Testis (tissue), 3 donors: Measurements from ENCODE around the gene EPHA6. TPM values are rescaled to one million over a fixed set of nuclear protein-coding genes. Genes with fewer than 3 reads are reported as not detected.

ENCODE experiments used
- DNase-seq: peaks from one replicate; pipeline ENCODE4 v3.0.0-alpha.2; 2019
- H3K27ac ChIP-seq, 2 donors: fragments of 200-600 bp; sonication (generic); one replicate each; pipeline ENCODE4 v1.5.1; 2019
- H3K27me3 ChIP-seq: fragments of 200-600 bp; sonication (generic); one replicate; pipeline ENCODE4 v1.5.1; 2019
- H3K36me3 ChIP-seq: fragments of 200-600 bp; sonication (generic); one replicate; pipeline ENCODE4 v1.5.1; 2017; ENCODE audit warnings: low read depth; ENCODE audit errors: missing control alignments
- H3K4me1 ChIP-seq: fragments of 200-600 bp; sonication (generic); one replicate; pipeline ENCODE4 v1.5.1; 2019
- H3K4me3 ChIP-seq, 2 donors: fragments of 200-600 bp; sonication (generic); one replicate each; pipeline ENCODE4 v1.5.1; 2017 to 2019
- H3K9me3 ChIP-seq: fragments of 200-600 bp; sonication (generic); one replicate; pipeline ENCODE4 v1.5.1; 2017
- POLR2A ChIP-seq: fragments of 450-650 bp; IDR thresholded peaks from one replicate; pipeline ENCODE4 v1.6.1; 2017; ENCODE audit warnings: antibody characterized with exemption, mild to moderate bottlenecking, moderate library complexity
- WGBS, 2 donors: methylation state at CpG; one replicate each; pipeline ENCODE4 v1.1.5; 2018; 5-methylcytosine and 5-hydroxymethylcytosine counted together
- intact Hi-C: fragments of 100-400 bp; cut with DNase I; formaldehyde crosslinking; loops from one replicate; pipeline ENCODE4 v1.15.1; 2023; ENCODE audit warnings: low total_unique reads
- polyA plus RNA-seq: library from polyadenylated mRNA; stranded (reverse); fragments of 350-450 nt; fragmentation: Illumina TruSeq; extraction: RNeasy Lipid Tissue Mini Kit (QIAGEN cat#74804); gene quantifications from one replicate; pipeline ENCODE4 v1.2.3, GENCODE V29; 2014; ENCODE audit warnings: low read depth, low replicate concordance; ENCODE audit not compliant: insufficient read depth
- total RNA-seq, 2 donors: library from RNA; depleted of rRNA; stranded (reverse); fragments of >200 nt; gene quantifications; one replicate each; pipeline ENCODE4 v1.2.3, GENCODE V29; 2016
- TF ChIP-seq, protein P1 (sequence below), 3 experiments: fragments of 450-650 bp in 2 of 3; fragments of 200-600 bp in 1 of 3; sonication (generic) in 1 of 3; IDR thresholded peaks; one replicate each; pipeline ENCODE4 v1.5.1; 2016 to 2019; ENCODE audit warnings: antibody characterized with exemption in 3 of 3, mild to moderate bottlenecking in 2 of 3, moderate library complexity in 1 of 3

EPHA6 gene
- total and polyA plus RNA-seq, 3 donors from 2014 or later, result 9.8 to 33.0 (median 21.2) TPM

DNA sequence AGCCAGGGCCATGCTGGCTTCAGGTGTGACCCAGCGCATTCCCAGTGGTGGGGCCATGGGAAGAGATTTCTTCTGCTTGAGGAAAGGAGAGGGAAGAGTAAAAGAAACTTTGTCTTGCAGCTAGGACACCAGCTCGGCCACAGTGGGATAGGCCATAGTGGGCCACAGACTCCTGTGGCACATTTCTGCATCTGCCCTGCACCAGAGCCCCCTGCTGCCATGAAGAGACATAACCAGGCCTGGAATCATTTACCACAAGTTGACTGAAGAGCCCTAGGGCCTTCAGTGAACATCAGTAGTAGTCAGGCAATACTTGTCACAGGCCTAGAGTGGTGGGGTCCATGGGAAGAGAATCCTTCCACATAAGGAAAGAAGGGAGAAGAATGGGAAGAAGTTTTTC, 538.8 kb downstream of the EPHA6 start:
- Histone ChIP-seq H3K27ac (no peak overlapping the region), H3K9me3 (no peaks in the 10 kb centered on the region), H3K27me3 (no peaks in the 10 kb centered on the region), H3K4me1 (no peaks in the 10 kb centered on the region), H3K4me3 (no peak overlapping the region), H3K36me3 (no peaks in the 10 kb centered on the region)
- no peak for DNase-seq
- WGBS, 2 donors, result 63 to 71% methylated on average over 2 of the region's 2 CpGs
- intact Hi-C loops, result no loop called here
- no peak for TF ChIP-seq POLR2A
- TF ChIP-seq, protein P1, sequence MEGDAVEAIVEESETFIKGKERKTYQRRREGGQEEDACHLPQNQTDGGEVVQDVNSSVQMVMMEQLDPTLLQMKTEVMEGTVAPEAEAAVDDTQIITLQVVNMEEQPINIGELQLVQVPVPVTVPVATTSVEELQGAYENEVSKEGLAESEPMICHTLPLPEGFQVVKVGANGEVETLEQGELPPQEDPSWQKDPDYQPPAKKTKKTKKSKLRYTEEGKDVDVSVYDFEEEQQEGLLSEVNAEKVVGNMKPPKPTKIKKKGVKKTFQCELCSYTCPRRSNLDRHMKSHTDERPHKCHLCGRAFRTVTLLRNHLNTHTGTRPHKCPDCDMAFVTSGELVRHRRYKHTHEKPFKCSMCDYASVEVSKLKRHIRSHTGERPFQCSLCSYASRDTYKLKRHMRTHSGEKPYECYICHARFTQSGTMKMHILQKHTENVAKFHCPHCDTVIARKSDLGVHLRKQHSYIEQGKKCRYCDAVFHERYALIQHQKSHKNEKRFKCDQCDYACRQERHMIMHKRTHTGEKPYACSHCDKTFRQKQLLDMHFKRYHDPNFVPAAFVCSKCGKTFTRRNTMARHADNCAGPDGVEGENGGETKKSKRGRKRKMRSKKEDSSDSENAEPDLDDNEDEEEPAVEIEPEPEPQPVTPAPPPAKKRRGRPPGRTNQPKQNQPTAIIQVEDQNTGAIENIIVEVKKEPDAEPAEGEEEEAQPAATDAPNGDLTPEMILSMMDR (IDR thresholded peaks at IDR 0.05), result no peak

DNA sequence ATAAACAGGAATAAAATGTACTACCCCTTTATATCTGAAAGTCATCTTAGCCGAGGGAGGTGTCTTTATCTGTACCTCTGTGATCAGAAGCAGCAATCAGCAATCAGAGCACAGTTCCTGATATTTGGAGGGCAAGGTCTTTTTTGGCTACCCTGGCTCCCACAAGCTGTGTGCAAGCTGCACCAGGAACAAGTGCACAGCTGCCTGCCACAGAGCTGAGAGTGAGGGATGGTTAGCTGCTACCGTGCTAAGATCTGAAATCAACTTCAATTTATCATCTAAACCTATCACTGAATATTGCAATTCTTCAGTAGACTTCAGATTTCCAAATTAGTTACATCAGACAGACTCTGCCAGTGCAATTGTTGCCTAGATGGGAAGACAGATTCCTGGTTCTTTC, 545.6 kb downstream of the EPHA6 start:
- H3K4me3 ChIP-seq, result no peak overlapping the region
- no peak for DNase-seq
- no peaks in the 10 kb centered on the region for H3K9me3 ChIP-seq
- H3K4me1 ChIP-seq, result no peaks in the 10 kb centered on the region
- 62 to 65% methylated on average over 2 of the region's 2 CpGs for WGBS, 2 donors
- no peaks in the 10 kb centered on the region for H3K36me3 ChIP-seq
- intact Hi-C loops, result no loop called here
- H3K27me3 ChIP-seq, result no peaks in the 10 kb centered on the region
- H3K27ac ChIP-seq, result no peak overlapping the region
- TF ChIP-seq POLR2A, result no peak
- TF ChIP-seq, protein P1 (IDR thresholded peaks at IDR 0.05), result no peak

DNA sequence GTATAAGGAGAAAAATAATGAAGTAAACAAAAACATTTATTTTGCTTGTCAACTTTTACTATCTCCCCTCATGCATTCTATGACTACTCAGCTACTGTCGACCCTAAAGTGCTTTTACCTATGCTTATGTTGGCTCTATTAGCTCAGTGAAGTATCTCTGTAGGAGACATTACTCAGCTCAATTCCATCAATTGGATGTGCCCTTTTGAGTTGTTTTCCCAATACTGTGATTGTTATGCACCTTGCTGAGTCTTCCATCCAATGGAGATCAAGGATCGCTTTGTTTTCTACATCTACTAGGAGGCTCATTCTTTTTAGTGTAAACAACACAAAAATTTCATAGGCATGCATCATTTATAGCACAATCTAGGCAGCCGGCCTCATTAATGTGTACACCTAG, 546.4 kb downstream of the EPHA6 start:
- TF ChIP-seq POLR2A, result no peak
- TF ChIP-seq, protein P1 (IDR thresholded peaks at IDR 0.05), result no peak

DNA sequence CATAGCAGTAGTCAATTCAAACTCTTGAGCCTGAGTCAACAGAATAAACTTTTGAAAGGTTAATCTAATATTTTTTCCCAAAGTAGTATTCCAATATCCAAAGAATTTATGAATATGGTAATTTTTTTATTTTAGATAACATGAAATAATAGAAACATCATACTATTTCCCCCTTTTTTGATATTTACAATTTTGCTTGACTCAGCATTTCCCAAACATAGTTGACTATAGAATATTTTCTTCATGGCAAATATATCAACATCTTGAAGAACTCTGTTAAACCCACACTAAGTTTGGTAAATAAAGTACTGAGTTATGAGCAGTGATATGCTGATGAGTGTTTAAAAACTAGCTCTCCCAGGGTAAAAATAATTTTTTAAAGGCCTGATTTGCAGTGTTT, 570.2 kb downstream of the EPHA6 start:
- TF ChIP-seq, protein P1 (IDR thresholded peaks at IDR 0.05), result no peak
- no peaks in the 10 kb centered on the region for H3K27me3 ChIP-seq
- no peaks in the 10 kb centered on the region for H3K36me3 ChIP-seq
- no peak for DNase-seq
- no peak overlapping the region for H3K4me3 ChIP-seq
- H3K4me1 ChIP-seq, result no peaks in the 10 kb centered on the region
- H3K27ac ChIP-seq, result no peak overlapping the region
- no peaks in the 10 kb centered on the region for H3K9me3 ChIP-seq
- intact Hi-C loops, result no loop called here

More for the DNA sequence above, 546.4 kb downstream of the EPHA6 start:
- no peak overlapping the region for H3K27ac ChIP-seq
- no peaks in the 10 kb centered on the region for H3K36me3 ChIP-seq
- H3K9me3 ChIP-seq, result no peaks in the 10 kb centered on the region
- DNase-seq, result no peak
- H3K27me3 ChIP-seq, result no peaks in the 10 kb centered on the region
- H3K4me1 ChIP-seq, result no peaks in the 10 kb centered on the region
- H3K4me3 ChIP-seq, result no peak overlapping the region
- intact Hi-C loops, result no loop called here
- 80 to 87% methylated on average over 3 of the region's 3 CpGs for WGBS, 2 donors

DNA sequence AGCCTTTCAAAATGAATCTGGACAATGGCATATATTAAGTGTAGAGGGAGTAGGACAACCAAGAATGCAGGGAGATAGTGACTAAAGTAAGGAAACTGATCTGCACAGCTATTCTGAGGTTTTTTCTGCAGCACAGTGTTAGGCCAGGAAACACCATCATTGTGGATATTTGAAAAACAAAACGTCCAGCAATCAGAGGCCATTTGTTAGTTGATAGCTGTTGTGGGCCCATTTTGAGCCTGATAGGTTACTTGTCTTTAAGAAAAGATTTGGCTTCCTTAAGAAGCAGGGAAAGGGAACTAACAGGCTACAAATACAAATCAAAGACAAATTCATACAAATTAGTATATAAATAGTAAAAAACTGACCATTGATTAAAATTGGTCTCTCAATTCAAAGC, 574.4 kb downstream of the EPHA6 start:
- intact Hi-C loops, result no loop called here
- WGBS, 2 donors, result 33 to 44% methylated on average over 1 of the region's 1 CpG
- H3K4me3 ChIP-seq, result no peak overlapping the region
- no peaks in the 10 kb centered on the region for H3K27me3 ChIP-seq
- no peak overlapping the region for H3K27ac ChIP-seq
- DNase-seq, result no peak
- H3K4me1 ChIP-seq, result no peaks in the 10 kb centered on the region
- no peaks in the 10 kb centered on the region for H3K36me3 ChIP-seq
- TF ChIP-seq, protein P1 (IDR thresholded peaks at IDR 0.05), result no peak
- no peak for TF ChIP-seq POLR2A
- no peaks in the 10 kb centered on the region for H3K9me3 ChIP-seq
